ENCODE measurements around the gene CHPT1. TPM values are rescaled to one million over a fixed set of nuclear protein-coding genes. Genes with fewer than 3 reads are reported as not detected.

CHPT1 gene
- total and polyA plus RNA-seq, 11 donors = 73.5 to 208 (median 98.9) TPM

DNA sequence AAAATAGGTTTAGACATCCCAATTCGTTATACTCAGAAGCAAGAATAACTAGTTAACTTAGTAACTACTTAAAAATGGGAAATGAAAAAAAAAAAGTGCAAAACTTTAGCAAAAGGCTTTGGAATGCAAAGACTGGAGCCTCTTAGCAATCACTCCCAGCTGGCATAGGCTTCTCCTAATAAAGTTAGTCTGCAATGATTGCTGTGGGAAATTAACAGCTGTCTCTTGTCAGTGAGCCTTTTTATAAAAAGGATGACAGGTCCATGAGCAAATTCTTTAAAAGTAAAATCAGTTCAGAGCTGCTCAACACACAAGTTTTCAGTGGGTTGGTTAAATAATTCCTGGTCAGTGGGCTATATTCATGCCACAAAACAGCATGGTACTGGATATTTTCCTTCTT, 49.2 kb downstream of the CHPT1 start:
- WGBS, 4 donors = 79 to 85% (median 83%) methylated on average over 1 of the region's 1 CpG
- no peak overlapping the region for H3K27ac ChIP-seq
- no peaks in the 10 kb centered on the region for H3K9me3 ChIP-seq
- peaks cover 0 to 98% (median 94%) of the 10 kb centered on the region in 9 donors for H3K36me3 ChIP-seq
- DNase-seq = no peak
- H3K4me3 ChIP-seq = no peak overlapping the region
- H3K27me3 ChIP-seq = no peaks in the 10 kb centered on the region
- no peak for ATAC-seq
- H3K4me1 ChIP-seq = peaks cover 0 to 7% (median 0%) of the 10 kb centered on the region in 12 donors
- TF ChIP-seq, protein P1, sequence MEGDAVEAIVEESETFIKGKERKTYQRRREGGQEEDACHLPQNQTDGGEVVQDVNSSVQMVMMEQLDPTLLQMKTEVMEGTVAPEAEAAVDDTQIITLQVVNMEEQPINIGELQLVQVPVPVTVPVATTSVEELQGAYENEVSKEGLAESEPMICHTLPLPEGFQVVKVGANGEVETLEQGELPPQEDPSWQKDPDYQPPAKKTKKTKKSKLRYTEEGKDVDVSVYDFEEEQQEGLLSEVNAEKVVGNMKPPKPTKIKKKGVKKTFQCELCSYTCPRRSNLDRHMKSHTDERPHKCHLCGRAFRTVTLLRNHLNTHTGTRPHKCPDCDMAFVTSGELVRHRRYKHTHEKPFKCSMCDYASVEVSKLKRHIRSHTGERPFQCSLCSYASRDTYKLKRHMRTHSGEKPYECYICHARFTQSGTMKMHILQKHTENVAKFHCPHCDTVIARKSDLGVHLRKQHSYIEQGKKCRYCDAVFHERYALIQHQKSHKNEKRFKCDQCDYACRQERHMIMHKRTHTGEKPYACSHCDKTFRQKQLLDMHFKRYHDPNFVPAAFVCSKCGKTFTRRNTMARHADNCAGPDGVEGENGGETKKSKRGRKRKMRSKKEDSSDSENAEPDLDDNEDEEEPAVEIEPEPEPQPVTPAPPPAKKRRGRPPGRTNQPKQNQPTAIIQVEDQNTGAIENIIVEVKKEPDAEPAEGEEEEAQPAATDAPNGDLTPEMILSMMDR (IDR thresholded peaks at IDR 0.05) = no peak
- no peak for TF ChIP-seq POLR2A (IDR thresholded peaks at IDR 0.05)
- intact Hi-C loops (cut with DNase I) = loop anchor here in 1 of 10 donors (10.0 kb wide), 1 partner anchor 252 kb away; no protein-coding TSS in a partner anchor

DNA sequence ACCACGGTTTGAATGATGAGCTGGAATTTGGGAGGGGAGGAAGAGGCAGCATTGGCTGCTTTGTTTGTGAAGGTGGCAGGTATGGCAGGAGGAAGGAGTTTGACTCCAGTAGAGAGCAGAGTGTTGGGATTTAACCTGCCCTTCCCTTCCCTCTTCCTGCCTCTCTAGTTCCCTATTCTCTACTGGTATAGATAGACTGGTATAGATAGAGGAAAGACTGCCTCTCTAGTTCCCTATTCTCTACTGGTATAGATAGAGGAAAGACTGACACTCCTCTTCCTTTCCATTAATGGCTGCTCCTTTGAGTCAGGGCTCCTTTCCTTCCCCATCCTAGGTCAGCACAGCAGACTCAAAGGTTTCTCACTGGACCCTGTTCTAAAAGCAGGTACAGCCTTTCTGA, 50.3 kb downstream of the CHPT1 start:
- Histone ChIP-seq H3K4me1 (peaks cover 0 to 7% (median 0%) of the 10 kb centered on the region in 12 donors), H3K36me3 (peaks cover 0 to 100% (median 95%) of the 10 kb centered on the region in 9 donors), H3K9me3 (no peaks in the 10 kb centered on the region), H3K27me3 (no peaks in the 10 kb centered on the region), H3K4me3 (no peak overlapping the region), H3K27ac (no peak overlapping the region)
- DNase-seq = no peak
- intact Hi-C loops (cut with DNase I) = loop anchor here in 1 of 10 donors (10.0 kb wide), 1 partner anchor 253 kb away; no protein-coding TSS in a partner anchor
- WGBS, 4 donors = 75 to 88% (median 85%) methylated on average over 1 of the region's 1 CpG
- ATAC-seq = peak in 1 of 4 donors; percentile 15
- TF ChIP-seq, protein P1 (IDR thresholded peaks at IDR 0.05) = no peak
- no peak for TF ChIP-seq POLR2A (IDR thresholded peaks at IDR 0.05)

GRCh38 chr12:101748907-101749306, 51.5 kb downstream of the CHPT1 start:
- H3K4me1 ChIP-seq = peaks cover 0 to 7% (median 0%) of the 10 kb centered on the region in 12 donors
- peaks cover 0 to 100% (median 95%) of the 10 kb centered on the region in 9 donors for H3K36me3 ChIP-seq
- no peak for DNase-seq
- H3K27ac ChIP-seq = no peak overlapping the region
- intact Hi-C loops (cut with DNase I) = loop anchor here in 1 of 10 donors (10.0 kb wide), 1 partner anchor 254 kb away; no protein-coding TSS in a partner anchor
- TF ChIP-seq POLR2A (IDR thresholded peaks at IDR 0.05) = no peak
- TF ChIP-seq, protein P1 (IDR thresholded peaks at IDR 0.05) = no peak
- H3K27me3 ChIP-seq = no peaks in the 10 kb centered on the region
- no peak for ATAC-seq
- H3K4me3 ChIP-seq = no peak overlapping the region
- no peaks in the 10 kb centered on the region for H3K9me3 ChIP-seq
- WGBS, 4 donors = 89 to 98% (median 93%) methylated on average over 1 of the region's 1 CpG

GRCh38 chr12:101749657-101750056, 52.2 kb downstream of the CHPT1 start:
- Histone ChIP-seq H3K9me3 (no peaks in the 10 kb centered on the region), H3K4me1 (peaks cover 0 to 7% (median 0%) of the 10 kb centered on the region in 12 donors), H3K27me3 (no peaks in the 10 kb centered on the region), H3K4me3 (no peak overlapping the region), H3K36me3 (peaks cover 0 to 100% (median 92%) of the 10 kb centered on the region in 9 donors), H3K27ac (no peak overlapping the region)
- intact Hi-C loops (cut with DNase I) = loop anchor here in 3 of 10 donors (10.0 kb wide), 4 partner anchors 75 to 345 kb away; partner anchors contain the start of gene ARL1 (in 1 of the 3)
- WGBS, 4 donors = 81 to 89% (median 87%) methylated on average over 4 of the region's 4 CpGs
- DNase-seq = peak in 1 of 5 donors; percentile 25
- ATAC-seq = peak in 3 of 4 donors; percentile 16 to 49 (median 18)
- TF ChIP-seq, protein P1 (IDR thresholded peaks at IDR 0.05) = no peak
- TF ChIP-seq POLR2A (IDR thresholded peaks at IDR 0.05) = no peak
